Thymus (tissue), 11 donors: Measurements from ENCODE around the gene PDZD7. TPM values are rescaled to one million over a fixed set of nuclear protein-coding genes. Genes with fewer than 3 reads are reported as not detected.

Experiments
- DNase-seq, 9 donors: peaks; one replicate each; pipeline ENCODE4 v3.0.0-alpha.2; 2013; ENCODE audit warnings: low spot score in 9 of 9, low read depth in 6 of 9, missing footprints in 1 of 9
- H3K27ac ChIP-seq, 2 donors: one replicate each; pipeline ENCODE4 v1.5.1; 2013; ENCODE audit warnings: control low read depth in 1 of 2, low read depth in 1 of 2, low read length in 1 of 2, mild to moderate bottlenecking in 1 of 2, moderate library complexity in 1 of 2
- H3K27me3 ChIP-seq, 2 donors: one replicate each; pipeline ENCODE4 v1.5.1; 2013; ENCODE audit warnings: low read length in 1 of 2; ENCODE audit not compliant: control insufficient read depth in 2 of 2, insufficient read depth in 1 of 2
- H3K36me3 ChIP-seq, 2 donors: one replicate each; pipeline ENCODE4 v1.5.1; 2013; ENCODE audit warnings: low read length in 1 of 2, mild to moderate bottlenecking in 1 of 2, moderate library complexity in 1 of 2; ENCODE audit not compliant: control insufficient read depth in 2 of 2, insufficient read depth in 2 of 2
- H3K4me1 ChIP-seq, 2 donors: one replicate each; pipeline ENCODE4 v1.5.1; 2013; ENCODE audit warnings: low read length in 2 of 2; ENCODE audit not compliant: control insufficient read depth in 2 of 2, insufficient read depth in 2 of 2
- H3K4me3 ChIP-seq, 2 donors: one replicate each; pipeline ENCODE4 v1.5.1; 2013; ENCODE audit warnings: low read length in 2 of 2, control low read depth in 1 of 2, mild to moderate bottlenecking in 1 of 2
- H3K9me3 ChIP-seq, 2 donors: one replicate each; pipeline ENCODE4 v1.5.1; 2013; ENCODE audit warnings: low read length in 1 of 2, mild to moderate bottlenecking in 1 of 2; ENCODE audit not compliant: control insufficient read depth in 2 of 2, insufficient read depth in 1 of 2
- WGBS: extraction: QIAGEN DNeasy Blood & Tissue Kit; methylation state at CpG from one replicate; pipeline ENCODE4 v1.1.7; 2013; 5-methylcytosine and 5-hydroxymethylcytosine counted together
- polyA plus RNA-seq: library from polyadenylated mRNA; stranded (reverse); fragments of 200-250 nt; gene quantifications from one replicate; pipeline ENCODE4 v1.2.3, GENCODE V29; 2013
- total RNA-seq: library from RNA; stranded (reverse); fragments of 120-200 nt; gene quantifications from one replicate; pipeline ENCODE4 v1.2.4, GENCODE V29; 2013
- donor health status: healthy.

Gene PDZD7
- total and polyA plus RNA-seq, 2 donors: 0.19 to 1.4 TPM

GRCh38 chr10:101010329-101010728, 20.6 kb downstream of the PDZD7 start:
- DNase-seq: no peak
- peaks cover 0 to 14% of the 10 kb centered on the region in 2 donors for H3K27me3 ChIP-seq
- H3K4me3 ChIP-seq: no peak overlapping the region
- no peak overlapping the region for H3K27ac ChIP-seq
- WGBS: 97% methylated on average over 22 of the region's 22 CpGs
- H3K36me3 ChIP-seq: peaks cover 0 to 10% of the 10 kb centered on the region in 2 donors
- H3K4me1 ChIP-seq: peaks cover 0 to 13% of the 10 kb centered on the region in 2 donors
- no peaks in the 10 kb centered on the region for H3K9me3 ChIP-seq

GRCh38 chr10:101008823-101009423, 22.0 kb downstream of the PDZD7 start:
- Histone ChIP-seq H3K4me1 (peaks cover 0 to 8% of the 10 kb centered on the region in 2 donors), H3K27ac (no peak overlapping the region), H3K9me3 (no peaks in the 10 kb centered on the region), H3K36me3 (peaks cover 0 to 12% of the 10 kb centered on the region in 2 donors), H3K27me3 (peaks cover 0 to 3% of the 10 kb centered on the region in 2 donors), H3K4me3 (no peak overlapping the region)
- WGBS: 92% methylated on average over 6 of the region's 6 CpGs
- no peak for DNase-seq

- no peak for DNase-seq
- Histone ChIP-seq H3K36me3 (peaks cover 0 to 12% of the 10 kb centered on the region in 2 donors), H3K27me3 (peaks cover 0 to 3% of the 10 kb centered on the region in 2 donors), H3K9me3 (no peaks in the 10 kb centered on the region), H3K27ac (no peak overlapping the region), H3K4me1 (peaks cover 0 to 3% of the 10 kb centered on the region in 2 donors), H3K4me3 (no peak overlapping the region)
- WGBS: 92% methylated on average over 13 of the region's 13 CpGs
Observed at GRCh38 chr10:101007915-101008822, 22.8 kb downstream of the PDZD7 start.

GRCh38 chr10:101007099-101007711, 23.7 kb downstream of the PDZD7 start:
- WGBS: 80% methylated on average over 11 of the region's 11 CpGs
- no peak for DNase-seq

GRCh38 chr10:101006593-101007098, 24.3 kb downstream of the PDZD7 start:
- Histone ChIP-seq H3K36me3 (peaks cover 2 to 12% of the 10 kb centered on the region in 2 donors), H3K4me3 (no peak overlapping the region), H3K4me1 (no peaks in the 10 kb centered on the region), H3K27ac (no peak overlapping the region), H3K9me3 (no peaks in the 10 kb centered on the region), H3K27me3 (no peaks in the 10 kb centered on the region)
- 97% methylated on average over 33 of the region's 33 CpGs for WGBS
- DNase-seq: no peak

More at GRCh38 chr10:101007099-101007711, 23.7 kb downstream of the PDZD7 start:
- Histone ChIP-seq H3K36me3 (peaks cover 2 to 12% of the 10 kb centered on the region in 2 donors), H3K27ac (no peak overlapping the region), H3K9me3 (no peaks in the 10 kb centered on the region), H3K27me3 (peaks cover 0 to 3% of the 10 kb centered on the region in 2 donors), H3K4me1 (no peaks in the 10 kb centered on the region), H3K4me3 (no peak overlapping the region)

GRCh38 chr10:101005869-101006567, 24.9 kb downstream of the PDZD7 start:
- Histone ChIP-seq H3K4me1 (no peaks in the 10 kb centered on the region), H3K27ac (no peak overlapping the region), H3K36me3 (peaks cover 2 to 12% of the 10 kb centered on the region in 2 donors)

GRCh38 chr10:101005361-101005760, 25.6 kb downstream of the PDZD7 start:
- Histone ChIP-seq H3K27me3 (peaks cover 0 to 9% of the 10 kb centered on the region in 2 donors), H3K4me1 (peaks cover 0 to under 1% of the 10 kb centered on the region in 2 donors), H3K9me3 (no peaks in the 10 kb centered on the region), H3K4me3 (no peak overlapping the region), H3K36me3 (peaks cover 2 to 12% of the 10 kb centered on the region in 2 donors), H3K27ac (no peak overlapping the region)
- DNase-seq: no peak
- 98% methylated on average over 23 of the region's 23 CpGs for WGBS

More at GRCh38 chr10:101005869-101006567, 24.9 kb downstream of the PDZD7 start:
- H3K4me3 ChIP-seq: no peak overlapping the region
- 91% methylated on average over 4 of the region's 4 CpGs for whole genome bisulfite sequencing
- no peaks in the 10 kb centered on the region for H3K9me3 ChIP-seq
- DNase-seq: no peak
- peaks cover 0 to 3% of the 10 kb centered on the region in 2 donors for H3K27me3 ChIP-seq

GRCh38 chr10:101003639-101004206, 27.2 kb downstream of the PDZD7 start:
- Histone ChIP-seq H3K27ac (no peak overlapping the region), H3K4me3 (no peak overlapping the region), H3K9me3 (no peaks in the 10 kb centered on the region), H3K27me3 (peaks cover 0 to 20% of the 10 kb centered on the region in 2 donors), H3K4me1 (peaks cover 8 to 10% of the 10 kb centered on the region in 2 donors), H3K36me3 (peaks cover 2 to 12% of the 10 kb centered on the region in 2 donors)
- DNase-seq: no peak
- WGBS: 99% methylated on average over 18 of the region's 18 CpGs
